B cell (primary cell): Measurements from ENCODE around the gene DDX17.

ENCODE experiments used
- EZH2 ChIP-seq: IDR thresholded peaks from 2 replicates; pipeline ENCODE4 v1.6.1; 2012; ENCODE audit warnings: borderline replicate concordance, low read depth, mild to moderate bottlenecking, moderate library complexity, low read length; ENCODE audit not compliant: insufficient read depth, poor library complexity, severe bottlenecking
- TF ChIP-seq, protein P1 (sequence below): fragments of 200-600 bp; IDR thresholded peaks from one replicate; pipeline ENCODE4 v1.8.0; 2022; ENCODE audit warnings: antibody characterized with exemption, mild to moderate bottlenecking

DNA sequence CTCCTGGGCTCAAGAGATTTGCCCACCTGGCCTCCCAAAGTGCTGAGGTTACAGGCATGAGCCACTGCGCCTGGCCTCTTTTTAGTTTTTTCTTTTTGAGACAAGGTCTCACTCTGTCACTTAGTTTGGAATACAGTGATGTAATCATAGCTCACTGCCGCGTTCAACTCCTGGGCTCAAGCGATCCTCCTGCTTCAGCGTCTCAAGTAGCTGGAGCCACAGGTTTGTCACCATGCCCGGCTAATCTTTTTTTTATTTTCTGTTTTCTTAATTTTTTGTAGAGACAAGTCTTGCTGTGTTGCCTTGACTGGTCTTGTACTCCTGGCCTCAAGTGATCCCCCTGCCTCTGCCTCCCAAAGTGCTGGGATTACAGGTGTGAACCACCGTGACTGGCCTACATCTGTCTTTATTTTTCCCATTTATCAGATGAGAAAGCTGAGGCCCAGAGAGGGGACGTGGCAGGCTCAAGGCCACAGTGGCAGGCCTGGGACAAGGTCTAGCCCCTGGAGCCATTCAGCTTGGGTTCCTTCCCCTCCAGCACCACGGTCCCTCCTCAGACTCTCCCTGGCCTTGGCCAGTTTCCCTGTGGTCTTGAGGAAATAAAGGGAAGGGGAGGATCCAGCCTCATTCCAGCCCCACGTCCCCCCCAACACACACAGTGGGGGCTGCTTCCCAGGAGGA lies 41.0 kb downstream of the DDX17 start:
- TF ChIP-seq, protein P1, sequence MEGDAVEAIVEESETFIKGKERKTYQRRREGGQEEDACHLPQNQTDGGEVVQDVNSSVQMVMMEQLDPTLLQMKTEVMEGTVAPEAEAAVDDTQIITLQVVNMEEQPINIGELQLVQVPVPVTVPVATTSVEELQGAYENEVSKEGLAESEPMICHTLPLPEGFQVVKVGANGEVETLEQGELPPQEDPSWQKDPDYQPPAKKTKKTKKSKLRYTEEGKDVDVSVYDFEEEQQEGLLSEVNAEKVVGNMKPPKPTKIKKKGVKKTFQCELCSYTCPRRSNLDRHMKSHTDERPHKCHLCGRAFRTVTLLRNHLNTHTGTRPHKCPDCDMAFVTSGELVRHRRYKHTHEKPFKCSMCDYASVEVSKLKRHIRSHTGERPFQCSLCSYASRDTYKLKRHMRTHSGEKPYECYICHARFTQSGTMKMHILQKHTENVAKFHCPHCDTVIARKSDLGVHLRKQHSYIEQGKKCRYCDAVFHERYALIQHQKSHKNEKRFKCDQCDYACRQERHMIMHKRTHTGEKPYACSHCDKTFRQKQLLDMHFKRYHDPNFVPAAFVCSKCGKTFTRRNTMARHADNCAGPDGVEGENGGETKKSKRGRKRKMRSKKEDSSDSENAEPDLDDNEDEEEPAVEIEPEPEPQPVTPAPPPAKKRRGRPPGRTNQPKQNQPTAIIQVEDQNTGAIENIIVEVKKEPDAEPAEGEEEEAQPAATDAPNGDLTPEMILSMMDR = no peak
- TF ChIP-seq EZH2 = no peak
